A673 (cell line): ENCODE measurements around the gene GRIK3. TPM values are rescaled to one million over a fixed set of nuclear protein-coding genes. Genes with fewer than 3 reads are reported as not detected.

ENCODE experiments used
- BruUV-seq: library from RNA; stranded (reverse); fragments of 400-500 nt; replicated peaks from 2 replicates; lab custom pipeline; 2021; lab: Mats Ljungman, UMichigan
- CTCF ChIA-PET: fragments of 300-600 bp; sonication (Branson Sonifier 250); formaldehyde crosslinking; loops from one replicate; lab custom pipeline; 2022; ENCODE audit warnings: antibody characterized with exemption; lab: Charles Lee
- POLR2A ChIA-PET: fragments of 300-600 bp; sonication (Branson Sonifier 250); formaldehyde crosslinking; loops from one replicate; lab custom pipeline; 2022; ENCODE audit warnings: antibody characterized with exemption; ENCODE audit not compliant: low non-redundant PET; lab: Charles Lee
- DNase-seq: peaks from one replicate; pipeline ENCODE4 v3.0.0-alpha.2; 2015; ENCODE audit warnings: low spot score
- H3K27ac ChIP-seq: fragments of 200-600 bp; sonication (generic); 2 replicates; pipeline ENCODE4 v1.5.1; 2016; ENCODE audit warnings: mixed run types, low read depth, mild to moderate bottlenecking, mixed read lengths, antibody characterized with exemption, low read length; ENCODE audit not compliant: poor library complexity, severe bottlenecking
- H3K27me3 ChIP-seq: fragments of 200-600 bp; sonication (generic); replicated peaks from 2 replicates; pipeline ENCODE4 v1.6.1; 2017; ENCODE audit warnings: mixed run types, low read depth, mild to moderate bottlenecking, mixed read lengths, antibody characterized with exemption, low read length; ENCODE audit not compliant: insufficient read depth, poor library complexity
- H3K36me3 ChIP-seq: fragments of 200-600 bp; sonication (generic); 2 replicates; pipeline ENCODE4 v1.6.1; 2016; ENCODE audit warnings: mixed run types, mild to moderate bottlenecking, mixed read lengths, antibody characterized with exemption, low read length; ENCODE audit not compliant: insufficient read depth, poor library complexity, severe bottlenecking
- H3K4me1 ChIP-seq: fragments of 200-600 bp; sonication (generic); 2 replicates; pipeline ENCODE4 v1.6.1; 2017; ENCODE audit warnings: mixed run types, mild to moderate bottlenecking, mixed read lengths, antibody characterized with exemption, low read length; ENCODE audit not compliant: insufficient read depth, poor library complexity, severe bottlenecking
- H3K4me3 ChIP-seq: fragments of 200-600 bp; sonication (generic); 2 replicates; pipeline ENCODE4 v1.5.1; 2016; ENCODE audit warnings: low read depth, mixed run types, mild to moderate bottlenecking, mixed read lengths, low read length; ENCODE audit not compliant: poor library complexity, severe bottlenecking
- H3K9me3 ChIP-seq: fragments of 200-600 bp; sonication (generic); 2 replicates; pipeline ENCODE4 v1.6.1; 2016; ENCODE audit warnings: mixed run types, low read depth, mild to moderate bottlenecking, mixed read lengths, antibody characterized with exemption, low read length; ENCODE audit not compliant: poor library complexity, severe bottlenecking
- EZH2 ChIP-seq: fragments of 200-600 bp; sonication (generic); IDR thresholded peaks from 2 replicates; pipeline ENCODE4 v1.6.1; 2017; ENCODE audit warnings: borderline replicate concordance, low read depth, mild to moderate bottlenecking, mixed read lengths, antibody characterized with exemption, low read length; ENCODE audit not compliant: poor library complexity, severe bottlenecking
- intact Hi-C: fragments of 100-400 bp; cut with micrococcal nuclease; formaldehyde crosslinking; loops from one replicate; pipeline ENCODE4 v1.10.0; 2022; ENCODE audit not compliant: unreplicated experiment
- total RNA-seq: library from RNA; stranded (reverse); gene quantifications from 2 replicates; pipeline ENCODE4 v1.2.3, GENCODE V29; 2021
- TF ChIP-seq, protein P1 (sequence below): fragments of 300-800, 200-600 bp; sonication (generic); conservative IDR thresholded peaks from 2 replicates; pipeline ENCODE4 v1.5.1; 2017; ENCODE audit warnings: low read depth, mild to moderate bottlenecking, antibody characterized with exemption, low read length, moderate library complexity, mixed read lengths

GRIK3 gene
- total RNA-seq, 1 experiment from 2014 or later: 0.17 TPM

GRCh38 chr1:36924282-36924811, 110.0 kb downstream of the GRIK3 start:
- no peak for TF ChIP-seq EZH2
- TF ChIP-seq, protein P1, sequence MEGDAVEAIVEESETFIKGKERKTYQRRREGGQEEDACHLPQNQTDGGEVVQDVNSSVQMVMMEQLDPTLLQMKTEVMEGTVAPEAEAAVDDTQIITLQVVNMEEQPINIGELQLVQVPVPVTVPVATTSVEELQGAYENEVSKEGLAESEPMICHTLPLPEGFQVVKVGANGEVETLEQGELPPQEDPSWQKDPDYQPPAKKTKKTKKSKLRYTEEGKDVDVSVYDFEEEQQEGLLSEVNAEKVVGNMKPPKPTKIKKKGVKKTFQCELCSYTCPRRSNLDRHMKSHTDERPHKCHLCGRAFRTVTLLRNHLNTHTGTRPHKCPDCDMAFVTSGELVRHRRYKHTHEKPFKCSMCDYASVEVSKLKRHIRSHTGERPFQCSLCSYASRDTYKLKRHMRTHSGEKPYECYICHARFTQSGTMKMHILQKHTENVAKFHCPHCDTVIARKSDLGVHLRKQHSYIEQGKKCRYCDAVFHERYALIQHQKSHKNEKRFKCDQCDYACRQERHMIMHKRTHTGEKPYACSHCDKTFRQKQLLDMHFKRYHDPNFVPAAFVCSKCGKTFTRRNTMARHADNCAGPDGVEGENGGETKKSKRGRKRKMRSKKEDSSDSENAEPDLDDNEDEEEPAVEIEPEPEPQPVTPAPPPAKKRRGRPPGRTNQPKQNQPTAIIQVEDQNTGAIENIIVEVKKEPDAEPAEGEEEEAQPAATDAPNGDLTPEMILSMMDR: no peak
- no peaks in the 10 kb centered on the region for H3K27me3 ChIP-seq
- H3K27ac ChIP-seq: no peak overlapping the region
- ChIA-PET POLR2A (no interaction called here), CTCF (no interaction called here)
- H3K9me3 ChIP-seq: no peaks in the 10 kb centered on the region
- no peaks in the 10 kb centered on the region for H3K36me3 ChIP-seq
- DNase-seq: peak; percentile 71
- intact Hi-C loops: no loop called here
- no TSS peak for BruUV-seq
- H3K4me1 ChIP-seq: no peaks in the 10 kb centered on the region
- H3K4me3 ChIP-seq: no peak overlapping the region

DNA sequence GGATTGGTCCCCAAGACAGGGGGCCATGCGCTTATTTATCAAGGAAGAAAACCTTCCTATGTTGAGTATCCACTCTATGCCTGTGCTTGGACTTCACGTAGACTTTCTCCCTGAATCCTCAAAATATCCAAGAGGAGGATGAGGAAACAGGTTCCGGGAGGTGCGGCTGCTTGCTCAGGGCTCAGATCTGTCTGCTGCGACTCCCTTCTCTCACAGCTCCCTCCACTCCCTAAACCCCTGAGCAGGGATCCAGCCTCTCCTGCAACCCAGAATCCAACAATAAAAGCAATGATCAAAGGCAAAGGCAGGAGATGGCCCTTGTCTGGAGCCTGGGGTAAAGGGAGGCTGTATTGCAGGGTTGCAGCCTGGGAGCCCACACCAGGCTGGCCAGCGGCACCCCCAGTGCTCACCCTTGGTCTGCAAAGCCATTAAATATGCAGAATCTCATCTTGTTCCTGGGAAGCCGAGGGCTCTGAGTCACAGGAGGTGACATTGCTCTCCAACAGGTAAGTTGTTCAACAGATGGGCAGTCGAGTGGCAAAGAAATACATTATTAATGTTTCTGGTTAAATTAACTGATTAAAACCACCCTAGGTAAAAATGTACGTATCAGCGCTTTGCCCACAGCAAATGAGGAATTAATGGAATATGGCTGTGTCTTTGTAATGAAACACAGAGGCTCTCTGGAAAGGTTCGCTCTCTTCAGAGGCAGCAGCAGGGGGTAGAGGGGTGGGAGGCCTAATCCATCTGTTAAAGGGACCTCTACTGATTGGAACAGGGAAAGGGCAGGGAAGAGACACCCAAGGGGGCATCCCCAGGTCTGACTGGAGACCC, 111.5 kb downstream of the GRIK3 start:
- BruUV-seq: no TSS peak
- CTCF ChIA-PET: no interaction called here
- Histone ChIP-seq H3K36me3 (no peaks in the 10 kb centered on the region), H3K4me1 (no peaks in the 10 kb centered on the region), H3K27me3 (no peaks in the 10 kb centered on the region), H3K9me3 (no peaks in the 10 kb centered on the region), H3K4me3 (no peak overlapping the region), H3K27ac (no peak overlapping the region)
- intact Hi-C loops: no loop called here
- TF ChIP-seq EZH2: no peak
- TF ChIP-seq, protein P1: no peak
- POLR2A ChIA-PET: no interaction called here
- no peak for DNase-seq

DNA sequence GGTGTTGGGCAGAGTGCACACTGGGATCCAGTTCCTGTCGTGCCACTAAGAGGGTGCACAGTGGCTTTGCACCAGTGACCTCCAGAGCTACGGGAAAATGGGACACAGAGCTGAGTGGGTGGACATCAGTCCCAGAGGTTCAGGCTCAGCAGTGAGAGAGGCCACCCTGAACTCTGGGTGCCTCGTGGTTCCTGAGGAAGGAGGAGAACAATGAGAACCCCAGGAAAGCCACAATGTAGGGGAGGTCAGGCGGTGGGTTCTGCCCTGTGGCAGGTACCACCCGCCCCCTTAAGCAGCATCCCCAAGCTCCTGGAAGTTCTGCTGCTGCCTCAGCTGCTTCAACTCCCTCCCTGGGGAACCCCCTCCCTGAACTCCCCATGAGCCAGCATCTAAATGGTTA, 112.2 kb downstream of the GRIK3 start:
- CTCF ChIA-PET: no interaction called here
- no peak for DNase-seq
- intact Hi-C loops: no loop called here

More for the DNA sequence above, 112.2 kb downstream of the GRIK3 start:
- Histone ChIP-seq H3K27ac (no peak overlapping the region), H3K36me3 (no peaks in the 10 kb centered on the region), H3K4me3 (no peak overlapping the region), H3K27me3 (no peaks in the 10 kb centered on the region), H3K4me1 (no peaks in the 10 kb centered on the region), H3K9me3 (no peaks in the 10 kb centered on the region)
- POLR2A ChIA-PET: no interaction called here
- TF ChIP-seq, protein P1: no peak
- TF ChIP-seq EZH2: no peak
- no TSS peak for BruUV-seq
